ENCODE data around the gene PIPOX.

The PIPOX gene

GRCh38 chr17:29034510-29034909, 8.4 kb upstream of the PIPOX start:
- H3K27me3 Mint-ChIP-seq = peaks cover 27% of the 10 kb centered on the region
- no peak overlapping the region for H3K27ac Mint-ChIP-seq
- H3K9me3 Mint-ChIP-seq (ENCODE audit: low read depth) = peaks cover 15% of the 10 kb centered on the region
- H3K4me3 Mint-ChIP-seq = no peak overlapping the region
- no peaks in the 10 kb centered on the region for H3K36me3 Mint-ChIP-seq
- H3K4me1 Mint-ChIP-seq (ENCODE audit: low read depth) = no peaks in the 10 kb centered on the region

GRCh38 chr17:29036584-29036983, 6.4 kb upstream of the PIPOX start:
- Mint-ChIP-seq H3K4me3 (no peak overlapping the region), H3K9me3 (ENCODE audit: low read depth) (peaks cover 15% of the 10 kb centered on the region), H3K4me1 (ENCODE audit: low read depth) (no peaks in the 10 kb centered on the region), H3K27me3 (peaks cover 26% of the 10 kb centered on the region), H3K27ac (no peak overlapping the region), H3K36me3 (no peaks in the 10 kb centered on the region)

GRCh38 chr17:29037739-29038084, 5.2 kb upstream of the PIPOX start:
- peaks cover 4% of the 10 kb centered on the region for H3K4me1 Mint-ChIP-seq (ENCODE audit: low read depth)
- no peak overlapping the region for H3K4me3 Mint-ChIP-seq
- H3K27ac Mint-ChIP-seq = no peak overlapping the region
- H3K36me3 Mint-ChIP-seq = no peaks in the 10 kb centered on the region
- peaks cover 15% of the 10 kb centered on the region for H3K9me3 Mint-ChIP-seq (ENCODE audit: low read depth)
- peaks cover 19% of the 10 kb centered on the region for H3K27me3 Mint-ChIP-seq

GRCh38 chr17:29038085-29038795, 4.7 kb upstream of the PIPOX start:
- Mint-ChIP-seq H3K27ac (no peak overlapping the region), H3K9me3 (ENCODE audit: low read depth) (peaks cover 15% of the 10 kb centered on the region), H3K27me3 (peaks cover 16% of the 10 kb centered on the region), H3K4me3 (no peak overlapping the region), H3K36me3 (no peaks in the 10 kb centered on the region), H3K4me1 (ENCODE audit: low read depth) (peaks cover 4% of the 10 kb centered on the region)

GRCh38 chr17:29039764-29040598, 3.0 kb upstream of the PIPOX start:
- peaks cover 4% of the 10 kb centered on the region for H3K4me1 Mint-ChIP-seq (ENCODE audit: low read depth)
- H3K27me3 Mint-ChIP-seq = peaks cover 9% of the 10 kb centered on the region
- no peaks in the 10 kb centered on the region for H3K36me3 Mint-ChIP-seq
- H3K4me3 Mint-ChIP-seq = no peak overlapping the region
- H3K9me3 Mint-ChIP-seq (ENCODE audit: low read depth) = peaks cover 3% of the 10 kb centered on the region
- H3K27ac Mint-ChIP-seq = no peak overlapping the region

GRCh38 chr17:29041091-29041490, 1.9 kb upstream of the PIPOX start:
- no peaks in the 10 kb centered on the region for H3K36me3 Mint-ChIP-seq
- no peak overlapping the region for H3K27ac Mint-ChIP-seq
- no peaks in the 10 kb centered on the region for H3K9me3 Mint-ChIP-seq (ENCODE audit: low read depth)
- peaks cover 3% of the 10 kb centered on the region for H3K27me3 Mint-ChIP-seq
- no peak overlapping the region for H3K4me3 Mint-ChIP-seq
- peaks cover 4% of the 10 kb centered on the region for H3K4me1 Mint-ChIP-seq (ENCODE audit: low read depth)

GRCh38 chr17:29041571-29041970, 1.4 kb upstream of the PIPOX start:
- Mint-ChIP-seq H3K27me3 (no peaks in the 10 kb centered on the region), H3K9me3 (ENCODE audit: low read depth) (no peaks in the 10 kb centered on the region), H3K36me3 (no peaks in the 10 kb centered on the region), H3K4me1 (ENCODE audit: low read depth) (peaks cover 4% of the 10 kb centered on the region), H3K4me3 (no peak overlapping the region), H3K27ac (no peak overlapping the region)

- Mint-ChIP-seq H3K27ac (no peak overlapping the region), H3K36me3 (no peaks in the 10 kb centered on the region), H3K4me3 (no peak overlapping the region), H3K4me1 (ENCODE audit: low read depth) (peaks cover 4% of the 10 kb centered on the region), H3K9me3 (ENCODE audit: low read depth) (no peaks in the 10 kb centered on the region), H3K27me3 (no peaks in the 10 kb centered on the region)
These were observed 789 bp upstream of the PIPOX start for GRCh38 chr17:29042026-29042678.

GRCh38 chr17:29043539-29044145, 701 bp downstream of the PIPOX start:
- no peak overlapping the region for H3K4me3 Mint-ChIP-seq
- H3K9me3 Mint-ChIP-seq (ENCODE audit: low read depth) = no peaks in the 10 kb centered on the region
- H3K27ac Mint-ChIP-seq = no peak overlapping the region
- H3K27me3 Mint-ChIP-seq = no peaks in the 10 kb centered on the region
- H3K4me1 Mint-ChIP-seq (ENCODE audit: low read depth) = peaks cover 4% of the 10 kb centered on the region
- no peaks in the 10 kb centered on the region for H3K36me3 Mint-ChIP-seq

GRCh38 chr17:29045026-29045425, 2.1 kb downstream of the PIPOX start:
- H3K27me3 Mint-ChIP-seq = no peaks in the 10 kb centered on the region

GRCh38 chr17:29045734-29046472, 3.0 kb downstream of the PIPOX start:
- H3K27me3 Mint-ChIP-seq = no peaks in the 10 kb centered on the region

More at GRCh38 chr17:29045026-29045425, 2.1 kb downstream of the PIPOX start:
- H3K4me1 Mint-ChIP-seq (ENCODE audit: low read depth) = peaks cover 4% of the 10 kb centered on the region
- H3K4me3 Mint-ChIP-seq = no peak overlapping the region
- no peaks in the 10 kb centered on the region for H3K9me3 Mint-ChIP-seq (ENCODE audit: low read depth)
- no peaks in the 10 kb centered on the region for H3K36me3 Mint-ChIP-seq
- no peak overlapping the region for H3K27ac Mint-ChIP-seq

GRCh38 chr17:29046473-29046839, 3.5 kb downstream of the PIPOX start:
- Mint-ChIP-seq H3K4me1 (ENCODE audit: low read depth) (peaks cover 4% of the 10 kb centered on the region), H3K36me3 (no peaks in the 10 kb centered on the region), H3K4me3 (no peak overlapping the region), H3K9me3 (ENCODE audit: low read depth) (no peaks in the 10 kb centered on the region), H3K27me3 (no peaks in the 10 kb centered on the region), H3K27ac (no peak overlapping the region)

More at GRCh38 chr17:29045734-29046472, 3.0 kb downstream of the PIPOX start:
- Mint-ChIP-seq H3K36me3 (no peaks in the 10 kb centered on the region), H3K9me3 (ENCODE audit: low read depth) (no peaks in the 10 kb centered on the region), H3K4me3 (no peak overlapping the region), H3K27ac (no peak overlapping the region), H3K4me1 (ENCODE audit: low read depth) (peaks cover 4% of the 10 kb centered on the region)

- H3K36me3 Mint-ChIP-seq = no peaks in the 10 kb centered on the region
- H3K27me3 Mint-ChIP-seq = no peaks in the 10 kb centered on the region
- H3K4me3 Mint-ChIP-seq = no peak overlapping the region
- no peaks in the 10 kb centered on the region for H3K4me1 Mint-ChIP-seq (ENCODE audit: low read depth)
- no peaks in the 10 kb centered on the region for H3K9me3 Mint-ChIP-seq (ENCODE audit: low read depth)
- no peak overlapping the region for H3K27ac Mint-ChIP-seq
These were observed 5.8 kb downstream of the PIPOX start for GRCh38 chr17:29048440-29049368.
